ENCODE results near the gene DNPH1.

DNA sequence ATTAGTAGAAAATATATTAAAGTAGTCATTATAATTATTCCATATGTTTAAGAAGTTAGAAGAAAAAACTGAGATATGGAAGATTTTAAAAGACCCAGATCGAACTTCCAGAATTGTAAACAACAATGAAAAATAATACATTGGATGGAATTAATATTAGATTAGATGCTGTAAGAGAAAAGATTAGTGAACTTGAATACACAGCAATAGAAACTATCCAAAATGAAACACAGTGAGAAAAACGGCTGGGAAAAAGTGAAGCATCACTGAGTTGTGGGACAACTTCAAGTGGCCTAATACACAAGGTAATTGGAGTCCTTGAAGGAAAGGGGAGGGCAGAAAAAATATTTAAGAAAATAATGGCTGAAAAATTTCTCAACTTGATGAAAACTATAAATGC, 9.8 kb upstream of the DNPH1 start:
- no peak for TF ChIP-seq CTCF (IDR thresholded peaks at IDR 0.05)
- TF ChIP-seq POLR2A (IDR thresholded peaks at IDR 0.05) = no peak

Measured in breast epithelium (tissue), 3 donors.